ENCODE measurements around the gene PRR18. TPM values are rescaled to one million over a fixed set of nuclear protein-coding genes. Genes with fewer than 3 reads are reported as not detected.

Gene PRR18
- total RNA-seq, 4 donors from 2014 or later = 0.21 to 0.67 (median 0.59) TPM; not detected in 1

DNA sequence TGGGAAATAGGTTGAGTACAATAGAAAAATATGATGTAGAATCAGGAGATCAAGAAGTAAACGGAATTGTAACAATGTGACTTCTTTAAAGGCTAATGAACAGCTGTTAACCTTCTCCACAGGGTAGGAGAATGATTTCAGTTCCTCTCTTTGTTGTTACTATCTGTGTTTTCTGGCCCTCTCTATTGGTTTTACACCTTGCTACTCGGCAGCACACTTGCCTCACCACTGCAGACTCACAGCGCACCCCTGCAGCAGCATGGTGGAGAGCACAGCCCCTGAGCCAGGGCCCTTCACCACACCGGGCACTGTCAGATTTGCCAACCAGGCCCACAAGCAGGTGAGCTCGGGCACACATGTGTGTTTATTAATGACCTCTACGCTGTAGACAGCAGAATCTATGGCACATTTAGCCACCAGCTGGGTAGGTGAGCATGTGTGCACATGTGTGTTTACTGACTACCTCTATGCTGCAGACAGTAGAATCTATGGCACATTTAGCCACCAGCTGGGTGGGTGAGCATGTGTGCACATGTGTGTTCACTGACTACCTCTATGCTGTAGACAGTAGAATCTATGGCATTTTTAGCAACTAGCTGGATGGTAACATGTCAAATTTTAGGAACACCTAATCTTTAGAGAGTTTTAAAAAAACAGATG lies 17.3 kb upstream of the PRR18 start:
- Histone ChIP-seq H3K9me3 (no peaks in the 10 kb centered on the region), H3K27me3 (no peaks in the 10 kb centered on the region), H3K36me3 (peaks cover 5 to 15% of the 10 kb centered on the region in 2 donors), H3K27ac (no peak overlapping the region), H3K4me1 (peaks cover 0 to 4% of the 10 kb centered on the region in 2 donors), H3K4me3 (replicated peaks in 1 of 3) (no peak overlapping the region)
- no peak for DNase-seq
- TF ChIP-seq, protein P1, sequence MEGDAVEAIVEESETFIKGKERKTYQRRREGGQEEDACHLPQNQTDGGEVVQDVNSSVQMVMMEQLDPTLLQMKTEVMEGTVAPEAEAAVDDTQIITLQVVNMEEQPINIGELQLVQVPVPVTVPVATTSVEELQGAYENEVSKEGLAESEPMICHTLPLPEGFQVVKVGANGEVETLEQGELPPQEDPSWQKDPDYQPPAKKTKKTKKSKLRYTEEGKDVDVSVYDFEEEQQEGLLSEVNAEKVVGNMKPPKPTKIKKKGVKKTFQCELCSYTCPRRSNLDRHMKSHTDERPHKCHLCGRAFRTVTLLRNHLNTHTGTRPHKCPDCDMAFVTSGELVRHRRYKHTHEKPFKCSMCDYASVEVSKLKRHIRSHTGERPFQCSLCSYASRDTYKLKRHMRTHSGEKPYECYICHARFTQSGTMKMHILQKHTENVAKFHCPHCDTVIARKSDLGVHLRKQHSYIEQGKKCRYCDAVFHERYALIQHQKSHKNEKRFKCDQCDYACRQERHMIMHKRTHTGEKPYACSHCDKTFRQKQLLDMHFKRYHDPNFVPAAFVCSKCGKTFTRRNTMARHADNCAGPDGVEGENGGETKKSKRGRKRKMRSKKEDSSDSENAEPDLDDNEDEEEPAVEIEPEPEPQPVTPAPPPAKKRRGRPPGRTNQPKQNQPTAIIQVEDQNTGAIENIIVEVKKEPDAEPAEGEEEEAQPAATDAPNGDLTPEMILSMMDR (IDR thresholded peaks at IDR 0.05) = no peak
- no peak for TF ChIP-seq POLR2A (IDR thresholded peaks at IDR 0.05)
- intact Hi-C loops (cut with DNase I) = no loop called here
- WGBS, 2 donors = 86 to 87% methylated on average over 6 of the region's 6 CpGs

DNA sequence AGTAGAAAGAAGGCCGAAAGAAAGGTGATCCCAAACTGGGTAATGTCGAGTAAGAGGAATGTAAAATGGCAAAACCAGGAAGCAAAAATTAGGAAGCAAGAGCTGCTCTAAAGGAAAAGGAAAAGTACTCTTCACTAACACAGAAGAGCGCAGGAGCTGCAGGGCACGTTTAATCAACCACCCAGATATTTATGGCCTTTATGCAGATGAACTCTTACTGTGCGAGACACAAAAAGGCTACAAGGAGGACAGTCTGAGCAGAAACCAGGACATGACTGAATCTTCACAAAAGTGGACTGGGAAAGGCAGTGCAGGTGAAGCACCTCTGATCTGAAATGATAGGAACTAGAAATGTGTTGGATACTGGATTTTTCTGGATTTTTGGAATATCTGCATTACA lies 15.2 kb upstream of the PRR18 start:
- H3K27ac ChIP-seq = no peak overlapping the region
- no peak for TF ChIP-seq POLR2A (IDR thresholded peaks at IDR 0.05)
- TF ChIP-seq, protein P1 (IDR thresholded peaks at IDR 0.05) = no peak
- H3K36me3 ChIP-seq = peaks cover 13 to 18% of the 10 kb centered on the region in 2 donors
- WGBS, 2 donors = 90 to 91% methylated on average over 5 of the region's 5 CpGs
- no peaks in the 10 kb centered on the region for H3K4me1 ChIP-seq
- no peaks in the 10 kb centered on the region for H3K9me3 ChIP-seq
- intact Hi-C loops (cut with DNase I) = no loop called here
- no peak overlapping the region for H3K4me3 ChIP-seq (replicated peaks in 1 of 3)
- DNase-seq = no peak
- H3K27me3 ChIP-seq = no peaks in the 10 kb centered on the region

DNA sequence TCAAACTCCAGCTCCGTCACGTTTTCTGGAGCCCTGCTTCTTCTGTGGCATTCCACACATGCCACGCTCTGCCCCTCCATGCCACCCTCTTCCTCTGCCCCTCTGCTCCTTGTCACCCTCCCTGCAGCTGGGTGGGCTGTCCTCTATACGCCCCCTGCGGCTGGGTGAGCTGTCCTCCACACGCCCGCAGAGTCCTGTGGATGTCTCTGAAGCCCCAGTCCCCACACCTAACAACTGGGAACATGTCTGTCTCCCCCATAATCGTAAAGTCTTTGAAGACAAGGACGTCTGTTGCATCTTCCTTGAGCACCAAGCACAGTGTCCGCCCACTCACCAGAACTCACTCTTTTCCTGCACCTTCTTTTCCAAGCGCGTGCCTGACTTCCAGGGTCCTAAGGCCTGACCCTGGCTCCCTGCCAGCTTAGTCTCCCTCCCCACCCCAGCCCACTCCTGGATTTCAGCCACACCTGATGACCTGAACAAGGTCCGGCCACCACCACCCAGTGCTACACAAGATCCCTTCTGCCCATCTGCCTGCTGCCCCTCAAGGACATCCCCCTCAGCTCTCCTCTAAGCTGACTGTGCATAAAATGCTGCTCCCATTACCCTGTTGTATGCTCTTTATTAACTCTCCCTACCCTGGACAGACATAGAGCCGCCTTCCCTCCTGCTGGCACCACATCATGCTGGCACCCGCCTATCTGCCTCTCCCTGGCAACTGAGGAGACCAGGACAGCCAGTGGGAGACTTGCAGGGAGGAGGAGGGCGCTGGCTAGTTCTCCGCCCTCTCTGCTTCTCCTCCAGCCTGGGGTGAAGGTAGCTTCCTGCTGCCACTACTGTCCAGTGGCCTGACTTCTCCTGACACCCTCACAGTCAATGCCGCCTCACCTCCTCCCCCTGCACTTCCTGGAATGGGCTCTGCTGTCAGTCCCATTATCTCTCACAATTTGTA lies 10.7 kb upstream of the PRR18 start:
- Histone ChIP-seq H3K27ac (no peak overlapping the region), H3K27me3 (no peaks in the 10 kb centered on the region), H3K9me3 (no peaks in the 10 kb centered on the region), H3K4me1 (no peaks in the 10 kb centered on the region), H3K36me3 (peaks cover 13 to 18% of the 10 kb centered on the region in 2 donors), H3K4me3 (replicated peaks in 1 of 3) (no peak overlapping the region)
- TF ChIP-seq, protein P1 (IDR thresholded peaks at IDR 0.05) = no peak
- TF ChIP-seq POLR2A (IDR thresholded peaks at IDR 0.05) = no peak
- intact Hi-C loops (cut with DNase I) = no loop called here
- WGBS, 2 donors = 88 to 89% methylated on average over 18 of the region's 18 CpGs
- DNase-seq = no peak

DNA sequence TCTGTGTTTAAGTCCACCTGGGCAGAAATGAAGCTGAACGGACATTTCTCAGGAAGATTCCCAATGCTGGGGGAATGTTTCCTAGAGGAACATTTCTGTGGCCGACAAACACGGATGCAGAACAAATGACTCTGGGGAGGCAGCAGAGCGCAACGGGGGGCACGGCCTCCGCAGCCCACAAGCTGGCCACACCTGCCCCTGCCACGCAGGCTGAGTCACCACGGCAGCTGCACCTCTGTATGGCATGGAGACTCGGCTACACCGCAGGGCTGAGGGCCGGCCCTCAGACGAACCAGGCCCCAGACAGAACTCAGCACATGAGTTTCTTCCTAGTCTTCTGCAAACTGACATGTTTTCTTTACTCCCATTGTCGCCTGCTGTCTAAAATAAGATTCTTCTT lies 10.0 kb upstream of the PRR18 start:
- Histone ChIP-seq H3K27ac (no peak overlapping the region), H3K27me3 (no peaks in the 10 kb centered on the region), H3K9me3 (no peaks in the 10 kb centered on the region), H3K4me3 (replicated peaks in 1 of 3) (no peak overlapping the region), H3K36me3 (peaks cover 9 to 16% of the 10 kb centered on the region in 2 donors), H3K4me1 (no peaks in the 10 kb centered on the region)
- intact Hi-C loops (cut with DNase I) = no loop called here
- 86 to 88% methylated on average over 14 of the region's 14 CpGs for WGBS, 2 donors
- DNase-seq = no peak
- TF ChIP-seq POLR2A (IDR thresholded peaks at IDR 0.05) = no peak
- TF ChIP-seq, protein P1 (IDR thresholded peaks at IDR 0.05) = no peak

All from thyroid gland (tissue), 4 donors.